Upper lobe of right lung (tissue), 1 donor: Measurements from ENCODE around the gene AGO4. TPM values are rescaled to one million over a fixed set of nuclear protein-coding genes. Genes with fewer than 3 reads are reported as not detected.

ENCODE experiments used
- ATAC-seq: fragments of 200-7000 bp; cut with Tn5 transposase; one replicate; pipeline ENCODE4 v1.9.1; 2020; ENCODE audit warnings: mild to moderate bottlenecking, moderate library complexity
- DNase-seq: peaks from one replicate; pipeline ENCODE4 v3.0.0-alpha.2; 2020
- H3K27ac ChIP-seq: fragments of 200-600 bp; one replicate; pipeline ENCODE4 v1.8.0; 2022
- H3K27me3 ChIP-seq: fragments of 200-600 bp; one replicate; pipeline ENCODE4 v1.8.0; 2022; ENCODE audit warnings: mild to moderate bottlenecking
- H3K36me3 ChIP-seq: fragments of 200-600 bp; one replicate; pipeline ENCODE4 v1.8.0; 2022
- H3K4me1 ChIP-seq: fragments of 200-600 bp; one replicate; pipeline ENCODE4 v1.8.0; 2022
- H3K4me3 ChIP-seq: fragments of 200-600 bp; one replicate; pipeline ENCODE4 v1.8.0; 2022; ENCODE audit warnings: mild to moderate bottlenecking
- H3K9me3 ChIP-seq: fragments of 200-600 bp; one replicate; pipeline ENCODE4 v1.8.0; 2022
- intact Hi-C: fragments of 100-400 bp; cut with DNase I; formaldehyde crosslinking; loops from one replicate; pipeline ENCODE4 v1.11.0; 2022
- total RNA-seq: library from RNA; stranded (reverse); fragmentation: NEBNext Ultra II Directional; extraction: Animal tissue kit (Norgen Biotek cat#: 25700); gene quantifications from one replicate; pipeline ENCODE4 v1.2.1, GENCODE V29; 2021
- TF ChIP-seq, protein P1 (sequence below): fragments of 200-600 bp; IDR thresholded peaks from one replicate; pipeline ENCODE4 v1.8.0; 2022; ENCODE audit warnings: antibody characterized with exemption
- donor health status: DM: no; HTN: yes; CAD: no; lungs with severe emphysema.

The AGO4 gene
- total RNA-seq, 1 donor from 2014 or later, result 23.6 TPM

DNA sequence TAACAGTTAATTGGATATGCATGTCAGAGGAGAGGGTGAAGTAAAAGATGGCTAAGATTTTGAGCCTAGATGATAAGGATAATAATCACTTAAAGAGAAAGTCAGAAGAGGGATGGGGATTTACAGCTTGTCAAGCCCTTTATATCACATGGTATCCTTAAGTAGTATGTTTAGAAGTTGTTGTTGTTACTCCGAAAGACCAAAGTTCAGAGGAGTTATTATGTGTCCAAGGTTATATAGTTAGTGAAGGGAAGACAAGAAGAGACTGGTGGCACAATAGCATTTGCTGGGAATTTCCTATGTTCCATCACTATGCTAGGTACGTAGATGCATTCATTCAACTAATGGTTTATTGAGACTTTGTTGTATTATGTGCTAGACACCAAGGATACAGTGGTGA is 44.4 kb downstream of the AGO4 start:
- Histone ChIP-seq H3K4me1 (peaks cover 5% of the 10 kb centered on the region), H3K27ac (no peak overlapping the region), H3K4me3 (no peak overlapping the region), H3K36me3 (peaks cover 58% of the 10 kb centered on the region), H3K27me3 (no peaks in the 10 kb centered on the region), H3K9me3 (no peaks in the 10 kb centered on the region)
- DNase-seq (no peak), ATAC-seq (no peak)
- TF ChIP-seq, protein P1, sequence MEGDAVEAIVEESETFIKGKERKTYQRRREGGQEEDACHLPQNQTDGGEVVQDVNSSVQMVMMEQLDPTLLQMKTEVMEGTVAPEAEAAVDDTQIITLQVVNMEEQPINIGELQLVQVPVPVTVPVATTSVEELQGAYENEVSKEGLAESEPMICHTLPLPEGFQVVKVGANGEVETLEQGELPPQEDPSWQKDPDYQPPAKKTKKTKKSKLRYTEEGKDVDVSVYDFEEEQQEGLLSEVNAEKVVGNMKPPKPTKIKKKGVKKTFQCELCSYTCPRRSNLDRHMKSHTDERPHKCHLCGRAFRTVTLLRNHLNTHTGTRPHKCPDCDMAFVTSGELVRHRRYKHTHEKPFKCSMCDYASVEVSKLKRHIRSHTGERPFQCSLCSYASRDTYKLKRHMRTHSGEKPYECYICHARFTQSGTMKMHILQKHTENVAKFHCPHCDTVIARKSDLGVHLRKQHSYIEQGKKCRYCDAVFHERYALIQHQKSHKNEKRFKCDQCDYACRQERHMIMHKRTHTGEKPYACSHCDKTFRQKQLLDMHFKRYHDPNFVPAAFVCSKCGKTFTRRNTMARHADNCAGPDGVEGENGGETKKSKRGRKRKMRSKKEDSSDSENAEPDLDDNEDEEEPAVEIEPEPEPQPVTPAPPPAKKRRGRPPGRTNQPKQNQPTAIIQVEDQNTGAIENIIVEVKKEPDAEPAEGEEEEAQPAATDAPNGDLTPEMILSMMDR, result no peak
- intact Hi-C loops, result no loop called here

DNA sequence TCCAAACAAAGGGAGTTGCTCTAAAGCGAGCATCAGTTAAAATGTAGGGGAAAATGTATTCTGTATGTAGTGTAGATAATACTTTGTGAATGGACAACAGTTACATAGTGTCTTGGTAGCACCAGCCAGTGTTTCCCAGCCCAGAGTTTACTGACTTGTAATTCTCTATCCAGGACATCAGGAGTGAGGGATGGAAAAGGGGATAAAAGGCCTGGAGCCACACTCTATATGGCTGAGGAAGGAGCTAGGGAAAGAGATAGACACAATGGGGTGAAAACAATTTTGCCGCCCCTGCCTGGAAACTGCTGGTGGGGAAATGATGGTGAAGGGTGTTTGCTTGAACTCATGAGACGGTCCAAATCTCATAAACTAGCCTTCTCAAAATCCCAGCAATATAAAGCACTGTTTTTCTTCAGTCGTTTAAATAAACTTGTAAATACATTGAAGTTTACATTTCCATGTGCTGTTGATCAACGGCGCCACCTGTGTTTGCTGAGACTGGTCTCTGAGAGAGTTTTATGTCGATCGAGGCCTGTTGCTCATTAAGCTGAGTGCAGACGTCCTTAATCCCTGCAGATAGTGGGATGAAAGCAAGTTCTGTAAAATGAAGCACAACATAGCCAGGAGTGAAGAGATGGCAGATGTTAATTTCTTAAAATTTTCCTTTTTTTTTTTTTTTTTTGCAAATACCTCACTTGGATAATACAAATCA is 47.3 kb downstream of the AGO4 start:
- TF ChIP-seq, protein P1, result no peak
- Histone ChIP-seq H3K9me3 (no peaks in the 10 kb centered on the region), H3K4me3 (no peak overlapping the region), H3K27ac (no peak overlapping the region), H3K36me3 (peaks cover 54% of the 10 kb centered on the region), H3K27me3 (no peaks in the 10 kb centered on the region), H3K4me1 (no peaks in the 10 kb centered on the region)
- intact Hi-C loops, result no loop called here
- no peak for DNase-seq
- no peak for ATAC-seq

DNA sequence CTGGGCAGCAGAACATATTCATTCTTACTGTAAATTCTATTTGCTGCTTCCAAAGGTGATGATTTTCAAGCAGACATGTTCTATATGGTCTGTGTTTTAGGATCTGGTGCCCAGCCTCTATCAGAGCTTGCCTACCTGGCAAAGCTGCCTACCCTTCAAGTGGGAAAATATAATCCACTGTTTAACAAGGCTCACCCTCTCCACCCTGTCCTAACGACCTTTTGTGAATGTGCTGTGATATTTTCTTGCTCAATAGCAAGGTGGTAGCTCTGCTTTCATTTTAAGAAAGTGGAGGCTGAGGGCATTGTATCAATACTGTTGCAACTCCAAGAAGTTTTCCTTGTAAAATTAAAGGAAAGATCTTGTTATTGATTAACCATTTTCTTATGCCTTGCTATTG is 49.1 kb downstream of the AGO4 start:
- no peak for DNase-seq
- H3K4me3 ChIP-seq, result no peak overlapping the region
- ATAC-seq, result peak; percentile 67
- H3K27me3 ChIP-seq, result no peaks in the 10 kb centered on the region
- intact Hi-C loops, result no loop called here
- no peak overlapping the region for H3K27ac ChIP-seq
- H3K4me1 ChIP-seq, result no peaks in the 10 kb centered on the region
- peaks cover 37% of the 10 kb centered on the region for H3K36me3 ChIP-seq
- TF ChIP-seq, protein P1, result no peak
- H3K9me3 ChIP-seq, result no peaks in the 10 kb centered on the region

DNA sequence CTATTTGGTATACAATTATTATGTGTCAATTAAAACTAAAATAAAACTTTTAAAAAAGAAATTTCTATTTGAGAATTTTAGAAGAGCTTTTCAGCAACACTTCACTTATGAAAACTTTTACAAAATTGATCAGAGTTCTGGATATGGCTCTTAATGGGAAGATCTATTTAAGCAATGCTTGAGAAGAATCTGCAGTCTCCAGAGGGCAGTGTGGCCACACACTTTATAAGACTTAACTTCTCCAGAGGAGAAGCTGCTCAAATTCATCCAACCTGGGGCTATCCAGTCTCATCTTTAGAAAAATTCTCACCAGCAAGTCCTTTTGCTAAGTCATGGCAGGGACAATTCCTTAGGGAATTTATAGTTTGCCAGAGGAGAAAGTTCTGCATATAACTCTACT is 50.0 kb downstream of the AGO4 start:
- TF ChIP-seq, protein P1, result peak; percentile 23
- Histone ChIP-seq H3K27me3 (no peaks in the 10 kb centered on the region), H3K4me1 (no peaks in the 10 kb centered on the region), H3K4me3 (no peak overlapping the region), H3K27ac (no peak overlapping the region), H3K36me3 (peaks cover 30% of the 10 kb centered on the region), H3K9me3 (no peaks in the 10 kb centered on the region)
- ATAC-seq (peak; percentile 43), DNase-seq (no peak)
- intact Hi-C loops, result no loop called here

DNA sequence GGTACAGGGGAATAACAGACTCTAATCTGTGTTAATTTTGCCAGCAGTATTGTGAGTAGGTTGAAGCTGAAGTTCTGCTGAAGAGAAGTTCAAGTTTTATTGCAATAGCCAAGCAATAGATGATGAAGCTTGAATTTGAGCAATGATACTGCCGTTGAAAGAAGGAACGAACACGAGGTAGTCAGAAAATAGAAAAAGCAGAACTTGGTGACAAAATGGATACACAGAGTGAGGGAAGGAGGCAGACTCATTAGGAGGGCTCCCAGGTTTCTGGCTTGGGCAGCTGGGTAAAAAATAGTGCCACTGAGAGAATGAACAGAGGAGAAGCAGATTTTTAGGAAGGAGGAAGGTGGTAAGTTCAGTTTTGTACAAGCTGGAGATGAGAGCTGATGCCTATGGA is 52.9 kb downstream of the AGO4 start:
- no peak for DNase-seq
- Histone ChIP-seq H3K9me3 (no peaks in the 10 kb centered on the region), H3K27ac (no peak overlapping the region), H3K27me3 (no peaks in the 10 kb centered on the region), H3K36me3 (peaks cover 4% of the 10 kb centered on the region), H3K4me3 (no peak overlapping the region), H3K4me1 (peaks cover 12% of the 10 kb centered on the region)
- TF ChIP-seq, protein P1, result no peak
- intact Hi-C loops, result no loop called here
- peak; percentile 71 for ATAC-seq

DNA sequence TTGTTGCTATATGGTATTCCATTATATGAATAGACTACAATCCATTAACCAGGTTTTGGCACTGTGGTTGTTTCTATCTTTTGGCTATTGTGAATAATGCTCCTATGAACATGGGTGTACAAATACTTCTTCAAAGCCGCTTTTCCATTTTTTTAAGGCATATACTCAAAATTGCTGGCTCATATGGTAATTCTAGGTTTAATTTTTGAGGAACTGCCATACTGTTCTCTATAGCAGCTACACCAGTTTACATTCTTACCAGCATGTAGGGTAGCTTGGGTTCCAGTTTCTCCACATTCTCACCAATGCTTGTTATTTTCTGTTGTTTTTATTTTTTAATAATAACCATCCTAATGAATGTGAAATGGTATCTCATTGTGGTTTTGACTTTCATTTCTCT is 55.3 kb downstream of the AGO4 start:
- intact Hi-C loops, result no loop called here
- DNase-seq (no peak), ATAC-seq (no peak)
- Histone ChIP-seq H3K27ac (no peak overlapping the region), H3K4me3 (no peak overlapping the region), H3K36me3 (no peaks in the 10 kb centered on the region), H3K9me3 (no peaks in the 10 kb centered on the region), H3K27me3 (no peaks in the 10 kb centered on the region), H3K4me1 (peaks cover 12% of the 10 kb centered on the region)
- TF ChIP-seq, protein P1, result no peak
